GM13977 (cell line): ENCODE measurements around the gene HIC2.
"Not testable (repeated sequence)": the region's sequence is repeated elsewhere in the genome, so short reads cannot be mapped to it uniquely, and the experiment has no call there.

ENCODE experiments used
- DNase-seq: peaks from one replicate; pipeline ENCODE4 v3.0.0; 2012; ENCODE audit warnings: low spot score
- in situ Hi-C: fragments of 300-500 bp; cut with MboI; formaldehyde crosslinking; loops from one replicate; pipeline ENCODE4 v1.12.0; 2022; ENCODE audit warnings: low sequenced_read_pairs, low pct_unique_long_range_greater_than_20kb, mixed read lengths, inconsistent platforms; ENCODE audit not compliant: unreplicated experiment

The HIC2 gene

DNA sequence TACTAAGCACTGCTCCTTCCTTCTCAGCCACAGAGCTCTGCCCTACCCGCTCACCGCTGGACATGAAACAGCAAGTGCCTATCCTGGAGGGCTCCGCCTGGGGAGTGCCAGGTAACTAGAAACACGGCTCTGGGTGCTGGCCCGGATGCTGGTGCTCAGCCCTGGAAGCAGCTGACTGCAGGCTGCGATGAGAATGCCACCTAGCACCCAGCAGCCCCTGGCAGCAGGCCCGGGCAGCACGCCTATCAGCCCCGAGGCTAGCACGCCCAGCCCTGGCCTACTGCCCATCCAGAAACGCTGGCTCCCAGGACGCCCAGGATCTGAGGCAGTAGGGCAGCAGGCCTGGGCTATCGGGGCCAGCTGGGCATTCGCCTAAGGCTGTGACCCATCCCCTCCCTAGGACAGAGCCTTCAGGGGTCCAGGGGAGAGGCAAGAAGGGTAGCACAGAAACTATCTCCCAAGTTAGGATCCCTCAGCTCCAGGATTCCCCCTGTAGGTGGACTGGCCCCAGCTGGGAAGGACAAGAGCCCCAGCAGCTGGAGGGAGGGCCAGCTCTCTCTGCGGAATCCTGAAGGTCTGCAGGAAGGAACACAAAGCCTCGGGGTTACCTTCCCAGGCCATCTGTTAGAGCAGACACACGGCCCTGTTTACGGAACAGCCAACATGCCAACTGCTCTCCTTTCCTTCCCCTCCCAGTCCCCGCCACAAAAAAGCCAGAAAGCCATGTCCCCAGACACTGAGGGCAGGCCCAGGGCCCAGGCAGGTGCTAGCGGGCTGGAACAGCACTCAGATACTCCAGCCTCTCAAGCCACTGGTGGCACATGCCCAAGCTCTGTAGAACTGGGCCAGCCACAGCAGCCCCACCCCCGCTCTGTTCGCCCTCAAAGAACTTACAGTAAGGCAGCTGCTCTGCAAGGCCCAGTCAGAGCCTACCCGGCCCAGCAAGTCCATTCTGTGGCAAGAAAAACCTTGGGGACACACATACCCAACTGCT is 76.9 kb downstream of the HIC2 start:
- in situ Hi-C loops, DNase-seq: not testable (repeated sequence)

DNA sequence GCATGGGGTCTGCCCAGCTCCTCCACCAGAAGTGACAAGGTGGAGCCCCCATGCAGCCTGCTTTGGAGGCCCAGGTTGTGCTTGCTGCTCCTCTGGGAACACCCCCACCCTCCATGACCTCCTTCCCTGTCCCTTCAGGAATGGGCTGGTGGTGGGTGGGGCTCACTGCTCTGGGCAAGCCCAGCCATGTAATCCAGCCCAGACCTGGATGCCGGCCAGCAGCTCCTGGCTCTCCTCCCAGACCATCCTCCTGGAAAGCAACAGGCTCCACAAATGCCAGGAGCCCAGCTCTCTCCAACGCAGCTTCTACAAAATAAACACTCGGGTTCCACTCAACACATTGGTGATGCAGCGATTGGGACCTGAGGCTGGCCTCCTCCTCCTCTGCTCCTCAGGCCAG is 80.8 kb downstream of the HIC2 start:
- in situ Hi-C loops: not testable (repeated sequence)

DNA sequence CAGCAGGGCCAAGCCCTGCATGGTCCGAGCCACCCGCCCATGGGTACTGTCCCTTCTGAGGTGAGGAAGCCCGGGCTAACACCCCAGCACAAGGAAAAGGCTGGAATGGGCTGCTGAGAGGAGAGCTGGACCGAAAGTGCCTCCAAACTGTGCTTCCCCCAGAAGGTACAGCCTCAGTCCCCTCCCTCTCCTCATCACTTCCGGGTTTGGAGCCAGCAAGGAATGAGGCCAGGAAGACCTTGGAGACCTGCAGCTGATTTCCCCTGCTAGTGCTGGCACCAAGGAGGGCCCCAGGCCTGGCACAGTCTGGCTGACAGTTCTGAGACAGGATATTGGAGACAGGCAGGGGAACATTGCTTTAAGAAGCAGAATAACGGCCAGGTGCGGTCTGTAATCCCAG is 81.3 kb downstream of the HIC2 start:
- DNase-seq, in situ Hi-C loops: not testable (repeated sequence)

More for the DNA sequence above, 80.8 kb downstream of the HIC2 start:
- not testable (repeated sequence) for DNase-seq

DNA sequence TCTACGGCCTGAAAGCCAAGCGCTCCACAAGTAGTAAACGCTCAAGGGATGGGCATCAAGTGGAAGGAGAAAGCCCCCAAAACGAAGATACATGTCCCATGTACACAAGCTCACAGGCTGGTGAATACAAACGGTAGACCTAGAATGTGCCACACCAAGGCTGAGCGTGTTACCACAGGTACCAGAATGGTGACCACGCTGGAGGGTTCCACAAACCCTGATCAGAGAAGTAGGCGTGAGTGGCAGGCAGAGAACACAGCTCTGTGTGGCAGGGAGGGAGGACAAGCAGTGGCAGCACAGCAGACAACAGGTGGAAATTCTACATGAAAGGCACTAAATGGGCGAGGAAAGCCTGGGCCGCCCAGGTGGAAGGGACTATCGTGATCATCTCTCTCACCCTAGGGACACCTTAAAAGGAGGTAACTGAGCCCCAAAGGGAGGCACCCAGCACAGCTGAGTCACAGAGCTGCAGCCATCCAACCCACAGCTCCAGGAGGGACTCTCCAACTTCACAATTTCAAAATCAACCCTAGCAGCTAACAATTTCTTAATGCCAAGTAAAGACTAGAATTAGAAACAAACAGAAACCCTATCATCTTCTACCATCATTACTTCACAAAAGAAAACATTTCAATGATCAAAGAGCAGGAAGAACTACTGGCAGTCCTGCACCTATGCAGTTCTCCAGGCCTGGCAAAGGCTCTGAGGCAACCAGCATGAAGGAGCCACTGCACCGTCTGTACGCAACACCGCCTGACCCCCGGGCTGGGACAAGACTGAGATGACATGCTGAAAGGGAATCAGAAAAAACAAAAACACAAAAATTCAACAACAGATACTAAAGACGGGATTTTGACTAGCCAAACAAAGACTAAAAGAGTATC is 82.7 kb downstream of the HIC2 start:
- in situ Hi-C loops, DNase-seq: not testable (repeated sequence)
